BJ (cell line): ENCODE measurements around the gene CALML3. TPM values are rescaled to one million over a fixed set of nuclear protein-coding genes. Genes with fewer than 3 reads are reported as not detected.
A peak's percentile ranks its signal among the peaks of the same experiment; 100 is the strongest.
"Not testable (repeated sequence)": the region's sequence is repeated elsewhere in the genome, so short reads cannot be mapped to it uniquely, and the experiment has no call there.

Experiments
- CTCF ChIA-PET: fragments of 350-600 bp; formaldehyde crosslinking; extraction: SDS; loops from one replicate; lab custom pipeline; 2021; ENCODE audit warnings: antibody characterized with exemption, inconsistent platforms; lab: Yijun Ruan, JAX
- POLR2A ChIA-PET: fragments of 300-600 bp; sonication (Branson Sonifier 250); formaldehyde crosslinking; extraction: SDS; loops from one replicate; lab custom pipeline; 2021; ENCODE audit warnings: antibody characterized with exemption; lab: Charles Lee
- DNase-seq: peaks from one replicate; pipeline ENCODE4 v3.0.0-alpha.2; 2011; ENCODE audit warnings: low read depth
- H3K27me3 ChIP-seq: 2 replicates; pipeline ENCODE4 v1.6.0; 2011; ENCODE audit warnings: low read length; ENCODE audit not compliant: control insufficient read depth, insufficient read depth
- H3K36me3 ChIP-seq: 2 replicates; pipeline ENCODE4 v1.5.1; 2011; ENCODE audit warnings: low read length; ENCODE audit not compliant: control insufficient read depth, insufficient read depth
- H3K4me3 ChIP-seq: 2 replicates; pipeline ENCODE4 v1.5.1; 2011; ENCODE audit warnings: low read depth, mild to moderate bottlenecking, control low read depth, low read length
- CTCF ChIP-seq: IDR thresholded peaks from 2 replicates; pipeline ENCODE4 v1.5.1; 2011; ENCODE audit warnings: low read depth, mild to moderate bottlenecking, control low read depth, inconsistent platforms, low read length, moderate library complexity; ENCODE audit not compliant: insufficient read depth
- polyA plus RNA-seq: library from polyadenylated mRNA; depleted of rRNA; stranded (reverse); fragments of >200 nt; gene quantifications from 2 replicates; pipeline ENCODE4 v1.2.3, GENCODE V29; 2011

Gene CALML3
- polyA plus RNA-seq, 1 experiment, result not detected

- CTCF ChIA-PET, result interaction anchor here (1.2 to 2.1 kb wide), 3 partner anchors 65 to 112 kb away, joined by 3 to 8 read pairs (median 3); no protein-coding TSS in a partner anchor
- Histone ChIP-seq H3K27me3 (no peaks in the 10 kb centered on the region), H3K4me3 (no peak overlapping the region), H3K36me3 (no peaks in the 10 kb centered on the region)
- POLR2A ChIA-PET, result no interaction called here
- DNase-seq, result no peak
- no peak for TF ChIP-seq CTCF
These were observed 33.3 kb downstream of the CALML3 start for GRCh38 chr10:5557799-5558771.

GRCh38 chr10:5559022-5559421, 34.3 kb downstream of the CALML3 start:
- H3K27me3 ChIP-seq, POLR2A ChIA-PET, H3K4me3 ChIP-seq, H3K36me3 ChIP-seq, DNase-seq: not testable (repeated sequence)
- CTCF ChIA-PET, result interaction anchor here (1.3 to 2.1 kb wide), 2 partner anchors 64 to 113 kb away, joined by 3 to 8 read pairs; no protein-coding TSS in a partner anchor

GRCh38 chr10:5559642-5560141, 34.9 kb downstream of the CALML3 start:
- CTCF ChIA-PET, result interaction anchor here (1.1 kb wide), 1 partner anchor 64 kb away, joined by 4 read pairs; no protein-coding TSS in a partner anchor
- peak; percentile 62 for DNase-seq
- no peak for TF ChIP-seq CTCF

GRCh38 chr10:5560142-5560816, 35.5 kb downstream of the CALML3 start:
- H3K36me3 ChIP-seq, result no peaks in the 10 kb centered on the region
- H3K4me3 ChIP-seq, result no peak overlapping the region
- POLR2A ChIA-PET, result no interaction called here
- CTCF ChIA-PET, result interaction anchor here (0.7 to 1.1 kb wide), 2 partner anchors 63 to 686 kb away, joined by 3 to 4 read pairs; no protein-coding TSS in a partner anchor
- no peaks in the 10 kb centered on the region for H3K27me3 ChIP-seq
- DNase-seq, result no peak
- no peak for TF ChIP-seq CTCF

More at GRCh38 chr10:5559642-5560141, 34.9 kb downstream of the CALML3 start:
- no peaks in the 10 kb centered on the region for H3K27me3 ChIP-seq
- no peak overlapping the region for H3K4me3 ChIP-seq
- no peaks in the 10 kb centered on the region for H3K36me3 ChIP-seq
- POLR2A ChIA-PET, result no interaction called here

GRCh38 chr10:5560817-5561703, 36.3 kb downstream of the CALML3 start:
- TF ChIP-seq CTCF, result no peak
- no peaks in the 10 kb centered on the region for H3K27me3 ChIP-seq
- no peak for DNase-seq
- POLR2A ChIA-PET, result no interaction called here
- H3K4me3 ChIP-seq, result no peak overlapping the region
- CTCF ChIA-PET, result interaction anchor here (0.7 to 1.1 kb wide), 2 partner anchors 62 to 687 kb away, joined by 3 to 4 read pairs; no protein-coding TSS in a partner anchor
- H3K36me3 ChIP-seq, result no peaks in the 10 kb centered on the region
